ENCODE data around the gene MPPE1.

MPPE1 gene

DNA sequence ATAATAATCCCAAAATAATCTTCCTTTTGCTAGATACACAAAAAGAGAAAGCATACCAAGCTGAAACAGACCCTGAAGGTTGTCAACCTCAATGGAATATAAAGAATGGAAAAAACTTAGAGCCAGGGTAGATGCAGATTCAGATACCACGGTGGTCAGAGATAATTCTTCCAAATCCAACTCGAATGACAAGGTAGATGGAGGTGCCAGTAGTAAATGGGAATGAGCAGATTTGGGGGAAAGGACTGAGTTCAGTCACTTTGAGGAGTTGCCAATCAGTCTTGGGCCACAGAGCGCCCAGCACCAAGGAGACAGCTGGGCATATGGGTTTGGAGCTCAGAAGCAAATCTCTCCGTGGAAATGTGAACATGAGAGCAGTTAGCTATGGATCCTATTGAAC lies 60.3 kb downstream of the MPPE1 start:
- no peak overlapping the region for H3K9ac ChIP-seq (ENCODE audit: low read depth, low read length)
- H3K36me3 ChIP-seq (ENCODE audit: insufficient read depth, low read length), result no peaks in the 10 kb centered on the region
- no peaks in the 10 kb centered on the region for H3K9me3 ChIP-seq (ENCODE audit: control insufficient read depth, insufficient read depth, low read length)
- H3K4me1 ChIP-seq (ENCODE audit: insufficient read depth, low read length), result peaks cover 10% of the 10 kb centered on the region

DNA sequence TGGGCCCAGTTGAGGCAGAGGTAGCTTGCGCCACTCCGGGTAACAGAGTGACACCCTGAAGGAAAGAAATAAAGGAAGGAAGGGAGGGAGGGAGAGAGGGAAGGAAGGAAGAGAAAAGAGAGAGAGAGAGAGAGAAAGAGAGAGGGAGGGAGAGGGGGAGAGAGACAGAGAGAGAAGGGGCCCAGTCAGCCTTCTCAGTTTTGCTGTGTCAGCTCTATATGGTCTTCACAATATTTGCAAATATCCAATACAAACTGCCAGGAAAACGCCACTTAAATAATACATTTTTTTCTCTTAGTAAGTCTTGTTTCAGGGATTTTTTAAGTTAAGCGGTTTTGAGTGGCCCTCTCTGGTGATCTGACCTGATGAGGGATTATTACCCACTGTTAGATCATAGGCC lies 62.5 kb downstream of the MPPE1 start:
- Histone ChIP-seq H3K4me1 (ENCODE audit: insufficient read depth, low read length) (peaks cover 9% of the 10 kb centered on the region), H3K36me3 (ENCODE audit: insufficient read depth, low read length) (no peaks in the 10 kb centered on the region), H3K9ac (ENCODE audit: low read depth, low read length) (no peak overlapping the region)

DNA sequence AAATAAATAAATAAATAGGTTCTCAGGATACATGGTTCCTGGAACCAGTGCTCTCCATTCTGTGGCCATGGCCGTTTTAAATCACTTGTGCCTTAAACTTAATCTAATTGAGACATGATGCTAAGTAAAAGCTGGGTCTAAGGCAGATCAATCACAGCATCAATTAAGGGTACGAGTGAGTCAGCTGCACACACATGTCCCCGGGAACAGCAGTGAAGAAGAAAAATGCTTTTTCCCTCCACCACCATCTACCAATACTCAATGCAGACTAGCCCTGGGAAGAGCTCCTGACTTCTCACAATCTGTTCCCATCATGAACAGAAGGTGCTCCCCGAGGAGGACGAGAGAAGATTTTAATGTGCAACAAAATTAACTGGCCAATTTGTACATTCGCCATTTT lies 63.7 kb downstream of the MPPE1 start:
- no peak overlapping the region for H3K9ac ChIP-seq (ENCODE audit: low read depth, low read length)

More for the DNA sequence above, 62.5 kb downstream of the MPPE1 start:
- no peaks in the 10 kb centered on the region for H3K9me3 ChIP-seq (ENCODE audit: control insufficient read depth, insufficient read depth, low read length)

GRCh38 chr18:11842562-11842961 lies 65.6 kb downstream of the MPPE1 start:
- no peaks in the 10 kb centered on the region for H3K36me3 ChIP-seq (ENCODE audit: insufficient read depth, low read length)
- no peaks in the 10 kb centered on the region for H3K9me3 ChIP-seq (ENCODE audit: control insufficient read depth, insufficient read depth, low read length)
- H3K9ac ChIP-seq (ENCODE audit: low read depth, low read length), result no peak overlapping the region
- no peaks in the 10 kb centered on the region for H3K4me1 ChIP-seq (ENCODE audit: insufficient read depth, low read length)

More for the DNA sequence above, 63.7 kb downstream of the MPPE1 start:
- Histone ChIP-seq H3K36me3 (ENCODE audit: insufficient read depth, low read length) (no peaks in the 10 kb centered on the region), H3K9me3 (ENCODE audit: control insufficient read depth, insufficient read depth, low read length) (no peaks in the 10 kb centered on the region), H3K4me1 (ENCODE audit: insufficient read depth, low read length) (peaks cover under 1% of the 10 kb centered on the region; the same call in 1 of the 2 replicates)

- H3K36me3 ChIP-seq (ENCODE audit: insufficient read depth, low read length), result no peaks in the 10 kb centered on the region
- H3K9ac ChIP-seq (ENCODE audit: low read depth, low read length), result no peak overlapping the region
- no peaks in the 10 kb centered on the region for H3K4me1 ChIP-seq (ENCODE audit: insufficient read depth, low read length)
- H3K9me3 ChIP-seq (ENCODE audit: control insufficient read depth, insufficient read depth, low read length), result no peaks in the 10 kb centered on the region
These were observed 67.6 kb downstream of the MPPE1 start for GRCh38 chr18:11840493-11840892.

DNA sequence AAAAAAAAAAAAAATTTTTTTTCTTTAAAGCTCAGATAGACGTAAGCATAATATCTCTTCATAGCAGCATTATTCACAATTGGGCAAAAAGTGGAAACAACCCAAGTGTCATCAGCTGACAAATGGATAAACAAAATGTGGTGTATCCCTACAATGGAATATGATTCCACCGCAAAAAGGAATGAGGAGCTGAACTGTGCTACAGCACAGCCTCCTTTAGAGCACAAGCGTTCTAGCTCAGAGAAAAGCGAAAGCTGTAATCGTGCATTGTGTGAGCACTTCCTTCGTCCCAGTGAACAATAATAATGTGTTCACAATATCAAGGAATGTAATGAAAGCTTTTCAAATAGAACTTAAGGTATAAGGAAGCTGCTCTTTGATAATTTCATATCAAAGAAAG lies 68.6 kb downstream of the MPPE1 start:
- Histone ChIP-seq H3K9ac (ENCODE audit: low read depth, low read length) (no peak overlapping the region), H3K36me3 (ENCODE audit: insufficient read depth, low read length) (no peaks in the 10 kb centered on the region), H3K4me1 (ENCODE audit: insufficient read depth, low read length) (no peaks in the 10 kb centered on the region), H3K9me3 (ENCODE audit: control insufficient read depth, insufficient read depth, low read length) (no peaks in the 10 kb centered on the region)

DNA sequence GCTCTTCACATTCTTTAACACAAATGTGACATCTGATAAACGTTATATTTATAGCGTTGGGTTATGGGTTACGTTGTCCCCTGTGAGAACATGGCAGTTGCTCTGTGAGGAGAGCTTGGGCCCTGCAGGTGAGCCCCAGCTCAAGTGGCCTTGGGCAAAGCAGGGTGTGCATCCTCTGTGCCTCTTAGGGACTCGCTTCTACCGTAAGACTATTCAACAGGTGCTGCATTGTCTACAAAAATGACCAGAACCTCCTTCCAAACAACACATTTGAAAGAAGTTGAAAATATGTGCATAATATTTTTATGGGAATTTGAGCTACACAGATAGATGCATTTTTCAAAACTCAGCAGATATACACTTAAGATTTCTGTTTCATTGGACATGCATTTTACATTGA lies 73.3 kb downstream of the MPPE1 start:
- no peaks in the 10 kb centered on the region for H3K9me3 ChIP-seq (ENCODE audit: control insufficient read depth, insufficient read depth, low read length)
- H3K9ac ChIP-seq (ENCODE audit: low read depth, low read length), result no peak overlapping the region
- H3K4me1 ChIP-seq (ENCODE audit: insufficient read depth, low read length), result peaks cover 10% of the 10 kb centered on the region; the same call in 1 of the 2 replicates
- H3K36me3 ChIP-seq (ENCODE audit: insufficient read depth, low read length), result no peaks in the 10 kb centered on the region
